ENCODE measurements around the gene FGF18.
"Not testable (repeated sequence)": the region's sequence is repeated elsewhere in the genome, so short reads cannot be mapped to it uniquely, and the experiment has no call there.

Gene FGF18, protein sequence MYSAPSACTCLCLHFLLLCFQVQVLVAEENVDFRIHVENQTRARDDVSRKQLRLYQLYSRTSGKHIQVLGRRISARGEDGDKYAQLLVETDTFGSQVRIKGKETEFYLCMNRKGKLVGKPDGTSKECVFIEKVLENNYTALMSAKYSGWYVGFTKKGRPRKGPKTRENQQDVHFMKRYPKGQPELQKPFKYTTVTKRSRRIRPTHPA

DNA sequence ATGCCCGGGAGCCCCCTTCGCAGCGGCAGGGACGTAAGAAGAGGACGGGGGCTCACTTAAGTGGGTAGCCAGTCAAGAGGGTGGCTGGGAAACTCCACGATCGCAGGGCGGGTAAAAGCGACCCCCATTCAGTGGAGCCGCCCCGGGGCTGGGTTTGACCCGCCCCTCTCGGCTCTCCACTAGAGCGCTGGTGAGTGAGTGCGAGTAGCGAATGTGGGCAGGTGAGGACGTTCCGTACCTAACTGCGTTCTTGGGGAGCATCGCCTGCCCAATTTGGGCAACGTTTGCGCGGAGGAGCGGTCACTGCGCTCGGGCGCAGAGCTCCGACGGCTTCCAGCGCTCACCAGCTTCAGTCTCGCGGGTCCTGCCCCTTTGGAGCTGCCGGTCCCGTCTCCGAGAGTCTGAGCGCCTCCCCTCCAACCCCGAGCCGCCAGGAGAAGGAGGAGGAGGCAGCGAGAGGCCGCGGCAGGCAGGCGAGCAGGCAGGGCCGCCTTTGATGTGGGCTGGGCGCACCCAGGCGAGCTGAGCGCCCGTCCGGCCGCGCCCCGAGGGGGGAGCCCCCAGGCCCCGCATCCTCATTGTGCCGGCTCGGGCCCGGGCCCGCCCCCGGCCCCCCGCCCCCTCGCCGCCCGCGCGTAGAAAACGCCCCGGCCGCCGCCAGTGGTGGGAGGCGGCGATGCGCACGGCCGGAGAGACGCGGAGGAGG is at the start of gene FGF18:
Gene FGF18 (plus strand): TSS at position 666 of the 706 bp plus-strand sequence. CDS start 553 bp downstream, outside the sequence.
- peaks cover 18% of the 10 kb centered on the region for H3K4me1 Mint-ChIP-seq (ENCODE audit: low read depth)
- H3K36me3 Mint-ChIP-seq (ENCODE audit: low read depth), result no peaks in the 10 kb centered on the region
- H3K4me3 Mint-ChIP-seq, result peak within 1 kb of the TSS; percentile 73
- H3K27me3 Mint-ChIP-seq, result peaks cover 31% of the 10 kb centered on the region
- H3K27ac Mint-ChIP-seq, result no peak within 1 kb of the TSS
- no peaks in the 10 kb centered on the region for H3K9me3 Mint-ChIP-seq

- H3K4me1 Mint-ChIP-seq (ENCODE audit: low read depth), result peaks cover 4% of the 10 kb centered on the region
- peaks cover 20% of the 10 kb centered on the region for H3K27me3 Mint-ChIP-seq
- H3K9me3 Mint-ChIP-seq, result no peaks in the 10 kb centered on the region
Measured at GRCh38 chr5:171369898-171370297, 49.5 kb upstream of the FGF18 start.

DNA sequence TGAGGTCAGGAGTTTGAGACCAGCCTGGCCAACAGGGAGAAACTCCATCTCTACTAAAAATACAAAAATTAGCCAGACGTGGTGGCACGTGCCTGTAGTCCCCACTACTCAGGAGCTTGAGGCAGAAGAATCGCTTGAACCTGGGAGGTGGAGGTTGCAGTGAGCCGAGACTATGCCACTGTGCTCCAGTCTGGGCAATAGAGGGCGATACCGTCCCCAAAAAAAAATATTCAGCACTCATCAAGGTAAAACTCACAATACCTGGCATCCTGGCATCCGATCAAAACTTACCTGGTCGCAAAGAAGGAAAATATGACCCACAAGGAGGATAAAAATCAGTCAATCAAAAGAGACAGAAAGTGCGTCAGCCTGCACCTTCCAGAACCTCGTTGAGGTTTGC is 48.6 kb upstream of the FGF18 start:
- not testable (repeated sequence) for H3K4me3 Mint-ChIP-seq; H3K36me3 Mint-ChIP-seq (ENCODE audit: low read depth); H3K4me1 Mint-ChIP-seq (ENCODE audit: low read depth); H3K27ac Mint-ChIP-seq; H3K9me3 Mint-ChIP-seq
- H3K27me3 Mint-ChIP-seq, result peaks cover 14% of the 10 kb centered on the region

More at GRCh38 chr5:171369898-171370297, 49.5 kb upstream of the FGF18 start:
- Mint-ChIP-seq H3K27ac (no peak overlapping the region), H3K4me3 (no peak overlapping the region), H3K36me3 (ENCODE audit: low read depth) (no peaks in the 10 kb centered on the region)

GRCh38 chr5:171371326-171371725 is 48.1 kb upstream of the FGF18 start:
- H3K36me3 Mint-ChIP-seq (ENCODE audit: low read depth), result no peaks in the 10 kb centered on the region
- H3K4me1 Mint-ChIP-seq (ENCODE audit: low read depth), result peaks cover 4% of the 10 kb centered on the region
- H3K4me3 Mint-ChIP-seq, result no peak overlapping the region
- peaks cover 14% of the 10 kb centered on the region for H3K27me3 Mint-ChIP-seq
- no peaks in the 10 kb centered on the region for H3K9me3 Mint-ChIP-seq
- H3K27ac Mint-ChIP-seq, result no peak overlapping the region

DNA sequence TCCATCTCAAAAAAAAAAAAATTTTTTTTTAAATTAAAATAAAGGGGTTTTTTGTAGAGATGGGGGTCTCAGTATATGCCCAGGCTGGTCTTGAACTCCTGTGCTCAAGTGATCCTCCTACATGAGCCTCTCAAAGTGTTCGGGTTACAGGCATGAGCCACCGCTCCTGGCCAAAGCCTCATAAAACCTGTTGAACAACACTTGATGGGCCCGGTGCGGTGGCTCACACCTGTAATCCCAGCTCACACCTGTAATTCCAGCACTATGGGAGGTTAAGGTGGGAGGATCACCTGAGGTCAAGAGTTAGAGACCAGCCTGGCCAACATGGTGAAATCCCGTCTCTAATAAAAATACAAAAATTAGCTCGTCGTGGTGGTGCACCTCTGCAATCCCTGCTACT is 39.5 kb upstream of the FGF18 start:
- peaks cover 4% of the 10 kb centered on the region for H3K27me3 Mint-ChIP-seq
- no peak overlapping the region for H3K27ac Mint-ChIP-seq
- H3K9me3 Mint-ChIP-seq, result no peaks in the 10 kb centered on the region

DNA sequence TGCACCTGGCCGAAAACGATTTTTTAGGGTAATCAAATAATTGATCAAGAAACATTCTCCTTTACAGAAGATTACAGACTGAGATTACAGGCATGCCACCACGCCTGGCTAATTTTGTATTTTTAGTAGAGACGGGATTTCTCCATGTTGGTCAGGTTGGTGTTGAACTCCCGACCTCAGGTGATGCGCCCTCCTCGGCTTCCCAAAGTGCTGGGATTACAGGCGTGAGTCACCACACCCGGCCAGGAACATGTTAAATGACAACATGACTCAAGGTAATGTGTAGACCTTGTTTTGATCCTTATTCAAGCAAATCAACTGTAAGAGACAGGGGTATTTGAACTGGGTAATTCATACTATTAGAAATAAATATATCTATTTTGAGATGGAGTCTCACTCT is 35.0 kb upstream of the FGF18 start:
- H3K4me1 Mint-ChIP-seq (ENCODE audit: low read depth), result peaks cover 40% of the 10 kb centered on the region
- not testable (repeated sequence) for H3K27ac Mint-ChIP-seq, H3K4me3 Mint-ChIP-seq, H3K9me3 Mint-ChIP-seq
- H3K27me3 Mint-ChIP-seq, result peaks cover 11% of the 10 kb centered on the region
- H3K36me3 Mint-ChIP-seq (ENCODE audit: low read depth), result peaks cover 19% of the 10 kb centered on the region

More for the DNA sequence above, 39.5 kb upstream of the FGF18 start:
- Mint-ChIP-seq H3K4me3 (no peak overlapping the region), H3K4me1 (ENCODE audit: low read depth) (peaks cover 1% of the 10 kb centered on the region), H3K36me3 (ENCODE audit: low read depth) (no peaks in the 10 kb centered on the region)

GRCh38 chr5:171384999-171385398 is 34.4 kb upstream of the FGF18 start:
- H3K27me3 Mint-ChIP-seq, result peaks cover 11% of the 10 kb centered on the region
- H3K27ac Mint-ChIP-seq, H3K9me3 Mint-ChIP-seq, H3K4me3 Mint-ChIP-seq: not testable (repeated sequence)
- H3K36me3 Mint-ChIP-seq (ENCODE audit: low read depth), result peaks cover 25% of the 10 kb centered on the region
- H3K4me1 Mint-ChIP-seq (ENCODE audit: low read depth), result peaks cover 46% of the 10 kb centered on the region

DNA sequence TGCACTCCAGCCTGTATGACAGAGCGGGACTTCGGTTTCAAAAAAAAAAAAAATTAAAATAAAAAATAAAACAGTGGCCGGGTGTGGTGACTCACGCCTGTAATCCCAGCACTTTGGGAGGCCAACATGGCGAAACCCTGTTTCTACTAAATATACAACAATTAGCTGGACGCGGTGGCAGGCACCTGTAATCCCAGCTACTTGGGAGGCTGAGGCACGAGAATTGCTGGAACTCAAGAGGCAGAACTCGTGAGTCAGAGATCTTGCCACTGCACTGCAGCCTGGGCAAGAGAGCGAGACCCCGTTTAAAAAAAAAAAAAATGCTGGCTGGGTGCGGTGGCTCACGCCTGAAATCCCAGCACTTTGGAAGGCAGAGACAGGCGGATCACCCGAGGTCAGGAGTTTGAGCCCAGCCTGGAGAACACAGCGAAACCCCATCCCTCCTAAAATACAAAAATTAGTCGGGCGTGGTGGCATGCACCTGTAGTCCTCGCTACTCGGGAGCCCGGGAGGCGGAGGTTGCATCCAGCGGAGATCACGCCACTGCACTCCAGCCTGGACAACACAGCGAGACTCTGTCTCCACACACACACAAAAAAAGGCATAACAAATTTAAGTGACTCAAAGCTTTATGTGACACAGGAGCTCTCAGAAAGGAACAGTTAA is 33.3 kb upstream of the FGF18 start:
- no peaks in the 10 kb centered on the region for H3K9me3 Mint-ChIP-seq
- peaks cover 11% of the 10 kb centered on the region for H3K27me3 Mint-ChIP-seq
- peaks cover 36% of the 10 kb centered on the region for H3K36me3 Mint-ChIP-seq (ENCODE audit: low read depth)
- H3K27ac Mint-ChIP-seq, result no peak overlapping the region
- H3K4me3 Mint-ChIP-seq, result peak overlapping the region; percentile 98
- H3K4me1 Mint-ChIP-seq (ENCODE audit: low read depth), result peaks cover 56% of the 10 kb centered on the region

DNA sequence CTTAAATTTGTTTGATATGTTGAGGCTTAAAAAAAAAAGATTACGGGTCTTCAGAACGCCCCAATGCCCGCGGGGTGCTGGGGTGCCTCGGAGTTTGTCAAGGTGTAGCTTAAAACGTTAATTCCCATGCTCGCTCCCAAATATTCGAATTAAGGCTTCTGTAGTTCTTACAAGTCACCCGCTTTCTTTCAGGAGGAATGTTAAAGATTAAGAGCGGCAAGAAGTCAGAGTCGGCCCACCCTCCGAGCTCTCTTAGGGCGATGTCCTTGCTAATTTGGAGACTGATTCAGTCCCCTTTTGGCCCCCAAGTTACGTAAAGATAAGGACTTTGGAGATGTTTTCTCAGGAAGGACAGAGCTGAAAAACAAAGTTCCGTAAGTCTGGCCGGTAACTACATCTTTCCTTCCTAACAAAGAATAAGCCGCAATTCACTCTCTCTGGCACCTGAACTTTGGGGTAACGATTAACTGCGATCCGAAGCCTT is 32.5 kb upstream of the FGF18 start:
- Mint-ChIP-seq H3K4me3 (peak overlapping the region; percentile 98), H3K36me3 (ENCODE audit: low read depth) (peaks cover 44% of the 10 kb centered on the region), H3K4me1 (ENCODE audit: low read depth) (peaks cover 64% of the 10 kb centered on the region), H3K27ac (peak overlapping the region; percentile 98), H3K9me3 (no peaks in the 10 kb centered on the region), H3K27me3 (peaks cover 11% of the 10 kb centered on the region)

- Mint-ChIP-seq H3K27me3 (peaks cover 9% of the 10 kb centered on the region), H3K27ac (peak within 1 kb of the TSS; percentile 98), H3K4me3 (peak within 1 kb of the TSS; percentile 98), H3K9me3 (no peaks in the 10 kb centered on the region), H3K36me3 (ENCODE audit: low read depth) (peaks cover 50% of the 10 kb centered on the region), H3K4me1 (ENCODE audit: low read depth) (peaks cover 70% of the 10 kb centered on the region)
Measured at GRCh38 chr5:171387345-171387969, 32.0 kb upstream of the FGF18 start, which contains the start of gene NPM1. Gene NPM1 (plus strand): TSS chr5:171387849. CDS start chr5:171387949, 100 bp downstream.

DNA sequence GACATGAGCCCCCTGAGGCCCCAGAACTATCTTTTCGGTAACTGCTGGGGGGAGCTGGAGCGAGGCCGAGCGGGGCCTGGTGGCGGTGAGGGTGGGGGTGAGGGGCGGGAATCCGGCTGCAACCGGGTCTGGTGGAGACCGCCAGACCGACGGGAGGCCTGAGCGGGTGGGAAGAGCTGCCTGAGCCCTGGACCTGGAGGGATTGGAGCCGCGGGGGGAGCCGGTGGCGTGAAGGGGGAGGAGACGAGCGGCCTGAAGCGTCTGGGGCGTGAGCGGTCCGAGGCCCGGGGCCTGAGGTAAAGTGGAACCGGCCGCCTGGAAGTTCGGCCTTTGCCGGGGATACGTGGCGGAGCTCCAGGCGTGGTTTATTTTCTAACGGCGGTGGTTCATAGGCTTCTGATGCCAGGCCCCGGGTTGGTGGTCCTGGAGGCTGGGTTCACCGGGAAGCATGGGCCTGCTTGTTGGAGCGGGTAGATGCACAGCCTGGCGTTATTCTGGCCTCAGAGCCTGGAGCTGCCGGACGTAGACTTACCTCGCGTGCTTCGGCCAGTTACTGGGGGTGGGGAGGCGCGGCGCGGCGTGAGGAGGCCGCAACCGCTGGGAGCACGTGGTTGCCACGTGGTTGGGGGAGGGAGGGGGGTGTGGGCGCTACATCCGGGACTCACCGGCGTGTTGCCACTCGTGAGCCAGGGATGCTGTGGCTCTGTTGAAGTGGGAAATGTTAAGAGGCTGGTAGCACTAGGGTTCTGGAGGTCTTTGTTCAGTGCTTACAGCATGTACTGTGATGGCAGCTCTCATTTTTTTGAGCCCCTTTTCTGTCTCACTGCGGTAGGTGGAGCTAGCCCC is 31.3 kb upstream of the FGF18 start:
- Mint-ChIP-seq H3K27me3 (peaks cover 8% of the 10 kb centered on the region), H3K36me3 (ENCODE audit: low read depth) (peaks cover 57% of the 10 kb centered on the region), H3K9me3 (no peaks in the 10 kb centered on the region), H3K27ac (peak overlapping the region; percentile 98), H3K4me1 (ENCODE audit: low read depth) (peaks cover 77% of the 10 kb centered on the region), H3K4me3 (peak overlapping the region; percentile 98)

- H3K27me3 Mint-ChIP-seq, result peaks cover 8% of the 10 kb centered on the region
- H3K9me3 Mint-ChIP-seq, result no peaks in the 10 kb centered on the region
- peak overlapping the region; percentile 98 for H3K4me3 Mint-ChIP-seq
- H3K27ac Mint-ChIP-seq, result peak overlapping the region; percentile 98
- peaks cover 83% of the 10 kb centered on the region for H3K4me1 Mint-ChIP-seq (ENCODE audit: low read depth)
- peaks cover 63% of the 10 kb centered on the region for H3K36me3 Mint-ChIP-seq (ENCODE audit: low read depth)
Measured at GRCh38 chr5:171388816-171389168, 30.7 kb upstream of the FGF18 start.

GRCh38 chr5:171390883-171391677 is 28.4 kb upstream of the FGF18 start:
- Mint-ChIP-seq H3K9me3 (no peaks in the 10 kb centered on the region), H3K36me3 (ENCODE audit: low read depth) (peaks cover 82% of the 10 kb centered on the region), H3K4me3 (peak overlapping the region; percentile 98)

More at GRCh38 chr5:171390883-171391677, 28.4 kb upstream of the FGF18 start:
- Mint-ChIP-seq H3K27ac (peak overlapping the region; percentile 98), H3K27me3 (peaks cover 8% of the 10 kb centered on the region), H3K4me1 (ENCODE audit: low read depth) (peaks cover 89% of the 10 kb centered on the region)

Measured in stimulated activated naive CD8-positive, alpha-beta T cell treated with anti-CD3 and anti-CD28 coated beads, Interleukin-15, Interleukin-2, amounts not matched to agents 100 ng/mL and 50 ng/mL, for 24 hours (primary cell).